ENCODE measurements around the gene KRTAP10-6. TPM values are rescaled to one million over a fixed set of nuclear protein-coding genes. Genes with fewer than 3 reads are reported as not detected.

KRTAP10-6 gene
- total and polyA plus RNA-seq, 2 of the 8 experiments (the other 6 are each of a cell fraction or from before 2014, with no cell fraction given), result 0.12 TPM; not detected in 1

- TF ChIP-seq SIRT6 (IDR thresholded peaks at IDR 0.05; ENCODE audit: low read length), result no peak
Measured at GRCh38 chr21:44626673-44627143, 34.4 kb upstream of the KRTAP10-6 start, which contains the start of gene KRTAP10-9 (continued).
